ENCODE data around the gene P2RX4.
"Not testable (repeated sequence)": the region's sequence is repeated elsewhere in the genome, so short reads cannot be mapped to it uniquely, and the experiment has no call there.

Gene P2RX4

GRCh38 chr12:121209624-121210572 lies at the start of gene P2RX4:
Gene P2RX4 (plus strand): TSS chr12:121210129. CDS start chr12:121210165, 36 bp downstream.
- ATAC-seq: peak; percentile 56 to 64

GRCh38 chr12:121162384-121162783 lies 47.5 kb upstream of the P2RX4 start:
- no peak for ATAC-seq

GRCh38 chr12:121162985-121163384 lies 46.9 kb upstream of the P2RX4 start:
- no peak for ATAC-seq

GRCh38 chr12:121164839-121165238 lies 45.1 kb upstream of the P2RX4 start:
- not testable (repeated sequence) for ATAC-seq

- no peak for ATAC-seq
These were observed 44.6 kb upstream of the P2RX4 start for GRCh38 chr12:121165316-121165715.

GRCh38 chr12:121166356-121166755 lies 43.6 kb upstream of the P2RX4 start:
- no peak for ATAC-seq

- ATAC-seq: no peak
These were observed 42.6 kb upstream of the P2RX4 start for GRCh38 chr12:121167232-121167820.

GRCh38 chr12:121167951-121168350 lies 42.0 kb upstream of the P2RX4 start:
- no peak for ATAC-seq

GRCh38 chr12:121170151-121170550 lies 39.8 kb upstream of the P2RX4 start:
- no peak for ATAC-seq

- ATAC-seq: no peak
These were observed 39.2 kb upstream of the P2RX4 start for GRCh38 chr12:121170611-121171260.

- no peak for ATAC-seq
These were observed 37.8 kb upstream of the P2RX4 start for GRCh38 chr12:121172145-121172544.

GRCh38 chr12:121175383-121176119 lies 34.4 kb upstream of the P2RX4 start:
- no peak for ATAC-seq

GRCh38 chr12:121176826-121177529 lies 33.0 kb upstream of the P2RX4 start:
- ATAC-seq: no peak

GRCh38 chr12:121181181-121181580 lies 28.7 kb upstream of the P2RX4 start:
- ATAC-seq: no peak

- peak; percentile 92 to 96 for ATAC-seq
These were observed 27.6 kb upstream of the P2RX4 start for GRCh38 chr12:121182222-121182893.

- ATAC-seq: no peak
These were observed 25.5 kb upstream of the P2RX4 start for GRCh38 chr12:121184425-121184824.

GRCh38 chr12:121184984-121185889 lies 24.7 kb upstream of the P2RX4 start:
- ATAC-seq: no peak

- no peak for ATAC-seq
These were observed 23.1 kb upstream of the P2RX4 start for GRCh38 chr12:121186826-121187225.

- no peak for ATAC-seq
These were observed 22.4 kb upstream of the P2RX4 start for GRCh38 chr12:121187501-121187900.

- ATAC-seq: no peak
These were observed 21.7 kb upstream of the P2RX4 start for GRCh38 chr12:121188227-121188626.

Data from activated CD4-positive, CD25-positive, alpha-beta regulatory T cell treated with anti-CD3 and anti-CD28 coated beads, Interleukin-2, amount 50 U/mL, for 24 hours (primary cell).